HG02571 (cell line): ENCODE data around the gene LGR5.

Experiments
- ATAC-seq: cut with Tn5 transposase; IDR thresholded peaks from one replicate; pipeline ENCODE4 v1.9.1; 2021; ENCODE audit warnings: mild to moderate bottlenecking, moderate library complexity; ENCODE audit not compliant: unreplicated experiment

The LGR5 gene

DNA sequence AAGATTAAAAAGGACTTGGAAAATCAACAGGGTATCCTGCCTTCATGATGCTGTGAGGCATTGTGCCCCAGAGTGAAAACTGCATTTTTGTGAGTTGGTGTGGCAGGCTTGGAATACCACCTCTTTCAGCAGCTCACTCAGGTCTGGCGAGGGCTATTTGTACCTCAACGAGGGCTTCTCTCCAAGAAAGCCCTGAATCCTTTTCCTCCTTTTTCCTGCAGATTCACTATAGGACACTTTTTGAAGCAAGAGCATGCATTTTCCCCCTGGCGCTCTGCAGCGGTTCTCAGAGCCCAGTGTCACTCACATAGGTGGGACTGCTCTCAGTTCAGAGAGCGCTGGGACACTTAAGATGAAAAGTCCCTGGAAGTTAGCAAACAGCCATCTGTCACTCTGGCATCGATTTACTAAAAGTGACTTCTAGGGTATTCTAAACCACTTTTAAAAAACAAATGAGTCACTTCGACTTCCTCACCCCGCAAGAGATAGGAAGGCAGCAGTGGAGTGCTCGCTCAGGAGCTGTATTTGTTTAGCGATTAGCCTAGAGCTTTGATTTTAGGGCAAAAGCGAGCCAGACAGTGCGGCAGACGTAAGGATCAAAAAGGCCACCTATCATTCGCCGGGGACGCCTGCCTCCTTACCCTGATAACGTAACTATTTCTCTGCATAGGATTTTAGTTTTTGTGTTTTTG, 782 bp upstream of the LGR5 start:
- ATAC-seq = no peak

DNA sequence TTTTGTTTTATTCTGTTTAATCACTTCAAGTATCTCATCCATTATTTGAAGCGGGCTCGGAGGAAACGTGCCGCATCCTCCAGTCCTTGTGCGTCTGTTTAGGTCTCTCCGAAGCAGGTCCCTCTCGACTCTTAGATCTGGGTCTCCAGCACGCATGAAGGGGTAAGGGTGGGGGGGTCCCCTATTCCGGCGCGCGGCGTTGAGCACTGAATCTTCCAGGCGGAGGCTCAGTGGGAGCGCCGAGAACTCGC, 311 bp upstream of the LGR5 start:
- ATAC-seq = no peak

GRCh38 chr12:71440345-71440762, 756 bp downstream of the LGR5 start:
- ATAC-seq = no peak

GRCh38 chr12:71440763-71441748, 1.5 kb downstream of the LGR5 start:
- ATAC-seq = no peak

DNA sequence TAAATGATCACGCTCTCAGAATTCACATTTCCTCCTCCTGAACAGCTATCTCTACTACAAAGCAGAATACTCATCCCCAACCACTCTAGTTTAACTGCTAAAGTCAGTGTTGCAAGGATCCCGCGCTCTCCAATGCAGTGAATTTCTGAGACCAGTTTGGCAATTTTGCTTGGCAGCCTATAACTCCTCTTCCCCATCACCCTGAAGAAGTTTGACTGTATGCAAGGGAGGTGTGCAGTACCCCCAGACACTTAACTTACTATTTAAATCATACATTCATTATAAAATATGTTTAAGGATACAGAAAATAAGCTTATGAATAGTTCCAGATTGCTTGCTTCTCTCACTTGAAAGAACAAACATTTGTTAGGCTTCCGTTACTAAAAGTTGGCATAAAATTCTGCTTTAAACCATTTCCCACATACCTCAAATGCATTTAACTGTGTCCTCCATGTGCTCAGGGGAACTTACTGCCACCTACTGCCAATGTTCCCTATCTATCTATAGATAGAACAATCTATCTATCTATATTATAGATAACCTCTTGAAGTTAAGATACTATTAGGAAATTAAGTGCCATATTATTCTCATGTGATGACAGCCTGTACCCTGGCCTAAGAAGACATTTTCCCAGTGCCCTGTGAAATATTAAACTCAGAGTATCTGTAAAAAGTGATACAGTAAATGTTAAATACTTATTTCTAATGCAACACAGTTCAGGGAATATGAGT, 2.4 kb downstream of the LGR5 start:
- no peak for ATAC-seq

DNA sequence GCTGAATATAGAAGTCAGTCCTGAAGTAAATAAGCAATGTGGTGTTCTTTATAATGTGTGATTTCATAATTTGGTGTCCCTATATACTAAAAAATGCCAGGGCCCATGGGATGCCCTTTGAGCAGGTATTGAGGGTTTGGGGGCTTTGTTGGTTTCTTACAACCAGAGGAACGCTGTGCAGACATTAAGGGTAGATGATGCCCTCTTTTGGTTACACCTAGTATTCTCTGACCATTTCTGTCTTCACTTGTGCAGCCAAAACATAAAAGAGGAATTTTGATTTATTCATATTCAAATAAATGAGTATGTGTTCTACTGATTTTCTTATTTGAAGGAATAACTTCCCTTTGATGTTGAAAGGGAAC, 3.0 kb downstream of the LGR5 start:
- no peak for ATAC-seq

- ATAC-seq = no peak
These were observed 5.5 kb downstream of the LGR5 start for GRCh38 chr12:71445071-71445470.

DNA sequence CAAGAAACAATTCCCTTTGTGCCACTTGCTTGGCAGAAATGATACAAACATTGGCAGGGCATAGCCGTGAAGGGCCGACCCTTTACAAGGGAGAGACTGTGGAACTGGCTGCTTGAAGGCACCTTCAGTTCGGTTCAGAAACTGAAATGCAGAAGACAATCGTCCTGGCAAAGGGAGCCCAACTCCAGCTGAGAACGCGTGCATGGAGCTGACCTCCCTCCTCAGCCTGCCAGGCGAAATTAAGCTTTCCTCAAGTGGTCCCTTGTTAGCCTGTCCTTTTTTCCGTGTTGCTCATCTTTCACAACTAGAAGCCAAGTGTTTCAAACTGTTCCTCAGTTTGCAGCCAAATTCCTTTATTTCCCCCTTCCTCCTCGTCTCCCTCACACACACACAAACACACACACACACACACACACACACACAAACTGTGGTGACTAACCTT, 8.1 kb downstream of the LGR5 start:
- ATAC-seq = no peak

DNA sequence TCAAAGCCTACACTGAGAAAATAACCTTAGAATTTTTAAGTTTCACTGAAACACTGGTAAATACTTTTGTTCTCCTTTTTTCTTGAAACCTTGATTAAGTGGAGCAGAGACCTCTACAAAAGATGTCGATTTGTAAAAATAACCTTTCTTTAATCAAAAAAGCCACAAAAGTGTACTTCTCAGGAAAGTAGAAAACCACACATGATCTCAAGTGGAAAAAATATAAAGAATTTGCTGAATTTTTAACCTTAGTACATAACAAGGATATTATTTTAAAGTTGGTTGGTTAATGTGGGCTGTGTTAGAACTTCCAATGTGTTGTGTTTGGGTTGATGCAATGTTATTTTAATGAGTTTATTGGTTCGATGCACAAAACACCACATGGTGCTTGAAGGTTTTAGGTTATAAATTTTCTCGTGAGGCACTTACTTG, 8.6 kb downstream of the LGR5 start:
- no peak for ATAC-seq

DNA sequence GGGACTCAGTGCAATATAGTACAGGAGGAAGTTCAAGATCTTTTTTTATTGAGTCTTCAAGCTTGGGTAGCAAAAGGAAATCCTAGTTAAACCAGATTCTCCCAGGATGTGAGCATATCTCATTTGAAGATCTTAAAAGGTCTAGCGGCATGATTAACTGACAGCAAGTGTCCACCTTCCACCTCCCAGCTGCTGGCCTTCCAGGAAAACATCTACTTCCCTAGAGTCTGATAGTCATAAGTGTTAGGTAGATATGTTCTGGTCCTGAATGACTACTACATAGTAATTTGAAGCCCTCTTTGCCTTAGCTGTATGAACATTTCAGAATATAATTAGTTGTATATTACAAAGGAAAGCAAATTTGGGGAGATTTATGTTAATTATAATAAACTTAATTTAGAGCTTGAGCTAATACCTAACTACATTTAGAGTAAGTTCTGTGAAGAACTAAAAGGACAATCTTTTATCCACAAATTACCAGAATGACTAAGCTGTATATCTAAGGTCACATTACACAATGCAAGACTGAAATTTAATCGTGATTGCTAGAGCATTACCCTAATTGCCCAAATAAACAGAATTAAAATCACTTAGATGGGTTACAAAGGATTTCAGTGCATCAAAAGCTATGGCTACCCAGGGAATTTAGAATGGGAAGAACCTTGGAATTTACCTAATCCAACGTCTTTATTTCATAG, 9.9 kb downstream of the LGR5 start:
- ATAC-seq = no peak

- no peak for ATAC-seq
These were observed 12.4 kb downstream of the LGR5 start for GRCh38 chr12:71452006-71452405.

DNA sequence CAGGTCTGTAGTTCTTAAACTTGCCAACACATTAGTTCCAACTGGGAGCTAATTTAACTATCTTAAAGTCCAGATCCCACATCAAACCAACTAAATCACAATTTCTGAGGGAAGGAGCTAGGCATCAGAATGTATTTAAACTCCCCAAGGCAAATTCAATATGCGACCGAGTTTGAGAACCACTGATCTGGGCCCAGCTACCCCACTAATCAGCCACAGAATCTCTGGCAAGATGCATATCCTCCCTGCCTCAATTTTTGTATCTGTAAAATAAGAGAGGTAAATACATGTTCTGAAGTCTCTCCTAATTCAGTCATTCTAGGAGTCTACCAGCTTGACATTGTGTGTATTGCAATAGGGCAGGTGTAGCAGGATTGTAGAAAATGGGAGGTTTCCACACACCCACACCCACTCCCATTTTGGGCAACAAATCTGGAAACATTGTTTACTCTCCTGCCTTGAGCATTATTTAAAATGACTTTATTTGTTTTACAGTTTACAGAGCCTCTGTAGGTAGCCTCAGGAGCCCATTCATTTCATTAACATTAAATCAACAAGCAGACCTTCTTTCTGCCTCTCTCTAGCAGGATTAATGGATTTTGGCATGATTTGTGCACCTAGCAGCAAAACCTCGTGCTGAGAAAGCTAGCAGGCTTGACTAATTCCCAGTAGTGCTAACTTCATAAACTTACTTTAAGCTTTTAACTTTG, 15.6 kb downstream of the LGR5 start:
- ATAC-seq = no peak

- no peak for ATAC-seq
These were observed 16.7 kb downstream of the LGR5 start for GRCh38 chr12:71456316-71456715.

DNA sequence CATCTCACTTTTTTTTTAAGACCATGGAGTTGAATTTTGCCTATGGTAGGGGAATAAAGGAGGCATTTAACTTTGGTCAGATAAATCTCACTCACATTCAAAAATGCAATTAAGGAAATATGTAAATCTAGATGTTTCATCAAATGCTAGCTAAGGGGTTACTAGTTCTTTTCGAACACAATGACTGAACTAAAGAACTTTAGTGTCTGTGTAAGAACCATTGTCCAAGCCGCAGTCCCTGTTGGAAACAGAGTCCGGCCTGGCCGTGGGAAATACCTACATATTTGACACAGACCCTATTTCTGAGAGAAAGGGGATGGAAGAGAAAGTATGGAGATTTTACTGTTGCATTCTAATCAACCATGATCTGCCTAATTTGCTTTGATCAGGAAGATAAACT, 17.4 kb downstream of the LGR5 start:
- no peak for ATAC-seq

GRCh38 chr12:71460318-71460717, 20.7 kb downstream of the LGR5 start:
- ATAC-seq = no peak

DNA sequence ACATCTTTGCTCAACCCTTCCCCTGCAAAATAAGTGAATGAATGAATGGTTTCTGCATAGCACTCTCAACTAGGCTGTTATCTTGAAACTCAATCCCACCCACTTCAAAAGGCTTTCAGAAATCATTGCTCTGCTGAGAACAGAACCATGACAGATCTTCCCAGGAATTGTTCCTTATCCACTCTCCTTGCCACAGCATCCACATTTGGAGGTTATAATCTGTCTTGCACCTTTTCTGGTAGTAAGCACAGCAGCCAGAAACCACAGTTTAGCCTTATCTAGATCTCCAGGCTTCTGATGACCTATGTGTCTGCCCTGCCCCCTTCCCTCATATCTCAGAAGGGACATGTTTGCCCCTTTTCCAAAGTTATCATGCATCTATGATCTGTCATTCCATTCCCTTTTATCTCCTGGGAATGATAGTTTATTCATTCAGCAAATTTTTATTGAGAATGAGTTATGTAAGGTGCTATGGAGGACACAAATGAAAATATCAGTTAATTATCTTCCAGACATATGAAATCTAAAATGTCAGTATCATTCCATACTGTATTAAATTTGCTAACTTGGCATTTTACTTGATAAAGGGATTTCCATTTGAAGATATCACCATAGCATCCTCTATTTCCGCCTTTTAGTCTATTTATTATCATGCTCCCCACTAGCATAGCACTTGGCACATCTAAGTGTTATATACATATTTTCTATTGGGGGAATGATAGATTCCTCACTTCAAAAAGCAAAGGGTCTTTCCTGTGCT, 21.4 kb downstream of the LGR5 start:
- no peak for ATAC-seq

DNA sequence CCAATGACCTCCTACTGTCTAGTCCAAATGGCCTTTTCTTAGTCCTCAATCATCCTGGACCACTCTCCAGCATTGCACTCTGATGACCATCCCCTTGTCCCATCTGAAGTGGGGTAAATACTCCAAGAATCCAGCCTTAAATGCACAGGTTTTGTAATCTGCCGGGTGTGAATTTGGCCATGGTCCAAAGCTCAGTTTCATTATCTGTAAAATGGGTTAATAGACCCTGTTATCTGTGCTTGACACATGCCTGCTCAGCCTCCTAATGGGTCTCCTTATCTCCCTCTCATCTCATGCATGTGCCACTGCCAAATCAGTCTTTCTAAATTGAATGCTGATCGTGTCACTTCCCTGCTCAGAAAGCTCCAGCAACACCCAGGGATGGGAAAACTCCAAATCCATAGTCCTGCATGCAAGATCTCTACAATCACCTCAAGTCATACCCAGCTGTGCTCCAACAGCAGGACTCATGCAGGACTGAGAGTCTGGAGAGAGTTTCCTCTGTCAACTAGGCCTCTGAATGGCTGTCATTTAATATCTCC, 22.3 kb downstream of the LGR5 start:
- ATAC-seq = no peak

DNA sequence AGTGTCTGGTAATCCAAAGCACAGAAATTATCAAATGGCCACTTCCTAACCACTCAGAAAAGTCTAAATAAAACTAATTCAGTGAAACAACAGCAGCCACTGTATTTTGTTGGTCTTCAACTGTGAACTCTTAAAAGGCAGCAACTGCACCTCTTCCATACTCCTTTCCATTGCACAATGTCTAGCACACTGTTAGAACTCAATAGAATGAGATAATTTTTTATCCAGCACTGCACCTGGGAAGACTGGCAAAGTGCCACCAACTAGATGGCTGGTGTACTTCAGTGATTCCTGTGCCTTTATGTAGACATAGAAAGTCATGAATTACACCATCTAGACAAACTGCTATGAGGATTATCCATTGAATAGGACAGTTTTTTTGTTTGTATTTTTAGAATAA, 26.2 kb downstream of the LGR5 start:
- no peak for ATAC-seq

DNA sequence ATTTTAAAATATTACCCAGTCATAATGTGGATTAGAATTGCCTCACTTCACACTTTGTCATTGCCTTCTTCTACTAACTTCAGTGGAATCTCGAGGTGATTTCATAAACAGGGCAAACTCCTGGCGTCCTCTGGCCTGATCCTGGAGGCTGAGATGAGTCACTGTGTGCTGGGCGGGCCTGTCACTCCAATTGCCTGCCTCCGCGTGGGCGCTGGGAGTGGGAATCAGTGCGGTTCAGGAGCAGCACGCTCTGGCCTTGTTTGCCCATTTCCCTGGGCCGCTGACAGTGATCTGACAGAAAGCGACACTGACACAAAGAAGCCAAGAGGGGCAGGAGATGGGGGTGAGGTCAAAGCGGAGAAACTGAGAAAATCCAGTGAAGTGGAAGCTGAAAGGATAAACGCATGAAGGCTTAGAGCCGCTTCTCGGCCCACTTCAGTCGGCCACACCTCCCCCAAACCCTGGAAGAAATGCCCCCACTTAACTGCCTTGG, 29.7 kb downstream of the LGR5 start:
- no peak for ATAC-seq
